Sigmoid colon (tissue), 7 donors: ENCODE data around the gene RNF151. TPM values are rescaled to one million over a fixed set of nuclear protein-coding genes. Genes with fewer than 3 reads are reported as not detected.

Experiments used
- DNase-seq: peaks from one replicate; pipeline ENCODE4 v3.0.0-alpha.2; 2019
- H3K27ac ChIP-seq, 4 donors: fragments of 200-600 bp; sonication (generic); one replicate each; pipeline ENCODE4 v1.5.1; 2016 to 2019; ENCODE audit warnings: mild to moderate bottlenecking in 1 of 4
- H3K27me3 ChIP-seq, 3 donors: fragments of 200-600 bp; sonication (generic); one replicate each; pipeline ENCODE4 v1.5.1; 2019; ENCODE audit warnings: mild to moderate bottlenecking in 1 of 3
- H3K36me3 ChIP-seq, 4 donors: fragments of 200-600 bp; sonication (generic); one replicate each; pipeline ENCODE4 v1.5.1; 2016 to 2019
- H3K4me1 ChIP-seq, 4 donors: fragments of 200-600 bp; sonication (generic); one replicate each; pipeline ENCODE4 v1.5.1; 2017 to 2019
- H3K4me3 ChIP-seq, 4 donors: fragments of 200-600 bp; sonication (generic); one replicate each; pipeline ENCODE4 v1.5.1; 2017 to 2019; ENCODE audit warnings: mild to moderate bottlenecking in 2 of 4, moderate library complexity in 1 of 4
- H3K9me3 ChIP-seq, 4 donors: fragments of 200-600 bp in 3 of 4; sonication (generic) in 3 of 4; one replicate each; pipeline versions ENCODE4 v1.5.1 to v1.6.1; 2013 to 2019
- EP300 ChIP-seq, 4 donors: sonication (generic); formaldehyde crosslinking; IDR thresholded peaks; one replicate each; pipeline ENCODE4 v1.6.1; 2017; ENCODE audit warnings: antibody characterized with exemption in 4 of 4
- POLR2A ChIP-seq, 2 donors: fragments of 450-650 bp; IDR thresholded peaks; one replicate each; pipeline ENCODE4 v1.6.1; 2016; ENCODE audit warnings: antibody characterized with exemption in 2 of 2, mild to moderate bottlenecking in 2 of 2, moderate library complexity in 2 of 2
- POLR2AphosphoS5 ChIP-seq, 4 donors: sonication (generic); formaldehyde crosslinking; IDR thresholded peaks; one replicate each; pipeline ENCODE4 v1.6.1; 2017; ENCODE audit warnings: antibody characterized with exemption in 4 of 4
- WGBS, 2 donors: extraction: QIAGEN DNeasy Blood & Tissue Kit; methylation state at CpG; one replicate each; pipeline ENCODE4 v1.1.7; 2013; 5-methylcytosine and 5-hydroxymethylcytosine counted together
- intact Hi-C: fragments of 100-400 bp; cut with DNase I; formaldehyde crosslinking; loops from one replicate; pipeline ENCODE4 v1.15.1; 2023
- polyA plus RNA-seq, 3 donors: library from polyadenylated mRNA; stranded (reverse); fragments of 200-250 nt; gene quantifications; one replicate each; pipeline ENCODE4 v1.2.3, GENCODE V29; 2013
- total RNA-seq, 4 donors: library from RNA; depleted of rRNA; stranded (reverse); fragments of >200 nt; gene quantifications; one replicate each; pipeline ENCODE4 v1.1.0, GENCODE V29; 2016
- TF ChIP-seq, protein P1 (sequence below), 4 experiments: fragments of 450-650 bp in 3 of 4; fragments of 200-600 bp in 1 of 4; IDR thresholded peaks; one replicate each; pipeline ENCODE4 v1.5.1; 2016 to 2019; ENCODE audit warnings: antibody characterized with exemption in 4 of 4, mild to moderate bottlenecking in 3 of 4, moderate library complexity in 2 of 4
- donor health status: healthy with polysubstance abuse.
- donor health status: Bipolar disorder and iron deficiency.
- donor health status: healthy.

RNF151 gene
- total and polyA plus RNA-seq, 7 donors, result 0.10 TPM; not detected in 6

DNA sequence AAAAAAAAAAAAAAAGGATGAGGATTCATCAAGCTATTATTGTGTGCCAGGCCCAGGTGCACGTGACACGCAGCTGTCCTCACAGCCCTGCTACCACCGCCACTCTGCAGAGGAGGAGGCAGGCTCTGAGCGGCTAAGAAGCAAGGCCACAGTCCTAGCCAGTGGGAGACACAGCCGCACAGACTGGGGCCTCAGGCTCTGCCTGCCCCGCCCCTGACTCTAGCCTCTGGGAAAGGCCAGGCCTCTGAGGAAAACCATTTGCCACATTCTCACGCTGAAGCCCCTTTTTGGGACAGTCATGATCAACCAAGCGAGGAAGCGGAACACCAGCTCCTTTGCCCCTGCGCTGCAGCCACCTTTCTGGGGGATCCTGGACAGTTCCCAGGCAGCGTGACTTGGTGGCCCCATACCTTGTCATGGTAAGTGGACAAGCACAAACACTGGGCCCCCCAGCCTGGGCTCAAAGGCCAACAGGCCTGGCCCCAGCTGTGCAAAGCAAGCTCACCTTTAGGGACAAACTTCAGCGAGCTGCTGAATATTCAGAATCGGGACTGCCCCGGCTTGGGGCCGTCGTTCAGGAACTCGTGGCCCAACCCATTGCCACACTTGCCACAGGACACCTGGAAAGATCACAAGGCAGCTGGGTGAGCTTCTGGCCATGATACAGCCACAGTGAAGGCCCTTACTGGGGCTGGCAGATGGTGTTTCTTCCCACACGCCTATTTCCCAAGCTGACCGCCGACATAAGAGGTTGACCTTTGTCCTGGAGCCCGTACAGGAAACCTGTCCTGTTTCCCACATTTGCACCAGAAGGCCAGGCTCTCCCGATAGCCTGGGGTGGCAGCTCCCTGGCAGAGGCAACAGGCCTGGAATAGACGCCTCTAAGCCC is 26.1 kb upstream of the RNF151 start:
- Histone ChIP-seq H3K9me3 (no peaks in the 10 kb centered on the region), H3K27ac (peak overlapping the region in 1 of 4 donors; percentile 88), H3K4me3 (no peak overlapping the region), H3K36me3 (peaks cover 0 to 43% (median 27%) of the 10 kb centered on the region in 4 donors), H3K4me1 (peaks cover 0 to 30% (median 14%) of the 10 kb centered on the region in 4 donors), H3K27me3 (no peaks in the 10 kb centered on the region)
- no peak for DNase-seq
- intact Hi-C loops, result no loop called here
- WGBS, 2 donors, result 31 to 72% methylated on average over 23 of the region's 23 CpGs
- TF ChIP-seq POLR2AphosphoS5 (IDR thresholded peaks at IDR 0.05) (no peak), POLR2A (IDR thresholded peaks at IDR 0.05) (no peak), EP300 (IDR thresholded peaks at IDR 0.05) (no peak)
- TF ChIP-seq, protein P1, sequence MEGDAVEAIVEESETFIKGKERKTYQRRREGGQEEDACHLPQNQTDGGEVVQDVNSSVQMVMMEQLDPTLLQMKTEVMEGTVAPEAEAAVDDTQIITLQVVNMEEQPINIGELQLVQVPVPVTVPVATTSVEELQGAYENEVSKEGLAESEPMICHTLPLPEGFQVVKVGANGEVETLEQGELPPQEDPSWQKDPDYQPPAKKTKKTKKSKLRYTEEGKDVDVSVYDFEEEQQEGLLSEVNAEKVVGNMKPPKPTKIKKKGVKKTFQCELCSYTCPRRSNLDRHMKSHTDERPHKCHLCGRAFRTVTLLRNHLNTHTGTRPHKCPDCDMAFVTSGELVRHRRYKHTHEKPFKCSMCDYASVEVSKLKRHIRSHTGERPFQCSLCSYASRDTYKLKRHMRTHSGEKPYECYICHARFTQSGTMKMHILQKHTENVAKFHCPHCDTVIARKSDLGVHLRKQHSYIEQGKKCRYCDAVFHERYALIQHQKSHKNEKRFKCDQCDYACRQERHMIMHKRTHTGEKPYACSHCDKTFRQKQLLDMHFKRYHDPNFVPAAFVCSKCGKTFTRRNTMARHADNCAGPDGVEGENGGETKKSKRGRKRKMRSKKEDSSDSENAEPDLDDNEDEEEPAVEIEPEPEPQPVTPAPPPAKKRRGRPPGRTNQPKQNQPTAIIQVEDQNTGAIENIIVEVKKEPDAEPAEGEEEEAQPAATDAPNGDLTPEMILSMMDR (IDR thresholded peaks at IDR 0.05), result no peak

DNA sequence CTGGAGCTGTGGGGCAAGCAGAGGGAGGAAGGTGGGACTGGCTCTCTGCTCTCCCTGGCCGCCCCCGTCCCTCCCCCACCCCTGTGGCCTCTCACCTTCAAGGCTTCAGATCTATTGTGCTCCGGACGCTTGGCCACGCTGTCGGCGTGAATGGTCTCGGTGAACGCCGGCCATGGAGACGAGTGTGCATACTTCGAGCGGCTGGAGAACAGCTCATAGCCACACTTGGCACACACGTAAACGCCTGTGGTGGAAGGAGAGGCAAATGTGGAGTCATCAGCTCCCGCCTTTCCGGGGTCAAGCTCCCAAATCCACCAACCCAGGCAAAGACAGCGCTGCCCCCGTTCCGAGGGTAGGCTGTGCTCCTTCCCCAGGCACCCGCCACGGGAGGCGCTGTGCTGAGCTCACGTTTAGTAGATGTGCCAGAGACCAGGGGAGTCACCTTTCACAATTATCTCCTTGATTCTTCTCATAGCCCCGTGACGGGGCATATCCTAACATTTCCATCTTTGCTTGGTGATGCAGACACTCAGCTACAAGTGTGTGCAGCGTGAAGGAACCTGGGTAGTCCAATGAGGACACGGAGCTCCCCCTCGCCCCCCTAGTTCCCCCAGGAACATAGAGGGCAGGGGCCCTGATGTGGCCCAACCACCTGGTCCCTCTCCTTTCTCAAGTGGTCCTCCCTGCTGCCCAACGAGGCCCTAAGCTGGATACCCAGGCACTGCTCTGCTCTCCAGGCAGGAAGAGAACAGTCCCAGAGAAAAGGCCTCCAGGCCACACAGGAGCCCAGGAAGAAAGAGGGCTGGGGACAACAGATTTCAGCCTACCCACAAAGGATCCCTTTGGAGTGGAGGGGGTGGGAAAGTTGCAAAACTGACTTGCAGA is 25.3 kb upstream of the RNF151 start:
- Histone ChIP-seq H3K9me3 (no peaks in the 10 kb centered on the region), H3K27ac (peak overlapping the region; percentile 84 to 90 (median 87)), H3K36me3 (peaks cover 0 to 43% (median 27%) of the 10 kb centered on the region in 4 donors), H3K4me1 (peaks cover 0 to 30% (median 14%) of the 10 kb centered on the region in 4 donors), H3K27me3 (no peaks in the 10 kb centered on the region), H3K4me3 (peak overlapping the region in 3 of 4 donors; percentile 78 to 95 (median 86))
- WGBS, 2 donors, result 77 to 84% methylated on average over 30 of the region's 30 CpGs
- intact Hi-C loops, result no loop called here
- DNase-seq, result no peak
- TF ChIP-seq EP300 (IDR thresholded peaks at IDR 0.05) (no peak), POLR2AphosphoS5 (IDR thresholded peaks at IDR 0.05) (no peak), POLR2A (IDR thresholded peaks at IDR 0.05) (no peak)
- TF ChIP-seq, protein P1 (IDR thresholded peaks at IDR 0.05), result no peak

DNA sequence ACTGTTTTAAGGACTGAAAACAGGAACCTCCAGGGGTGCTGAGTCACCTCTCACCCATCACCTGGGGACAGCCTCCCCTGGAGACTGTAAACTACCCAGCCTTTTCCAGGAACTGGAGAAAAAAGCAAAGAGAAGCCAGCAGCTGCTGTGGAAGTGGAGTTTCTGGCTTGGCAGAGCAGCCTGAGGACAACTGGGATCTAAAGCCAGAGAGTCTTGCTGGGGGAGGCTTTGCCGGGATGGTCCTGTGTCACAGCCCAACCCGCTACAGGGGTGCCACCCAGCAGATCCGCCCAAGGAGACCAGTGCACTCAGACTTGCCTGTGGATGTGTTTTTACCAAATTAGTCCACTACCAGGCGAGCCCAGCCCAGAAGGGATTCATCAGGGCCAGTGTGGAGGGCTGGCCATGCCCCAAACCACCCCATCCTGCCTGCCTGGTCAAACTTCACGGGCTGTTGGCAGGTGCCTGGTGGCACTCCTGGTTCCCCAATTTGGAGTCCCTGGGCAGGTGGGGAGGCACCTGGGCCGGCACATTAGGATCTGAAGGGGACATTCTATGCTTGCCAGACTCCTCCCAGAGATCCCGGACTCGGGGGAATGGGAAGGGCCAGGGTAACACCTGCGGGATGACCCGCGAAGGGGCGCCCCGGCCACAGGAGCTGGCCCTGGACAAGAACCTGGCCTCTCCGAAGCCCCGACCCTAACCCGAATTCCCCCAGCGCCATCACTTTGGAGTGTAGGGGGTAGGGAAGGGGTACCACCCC is 24.4 kb upstream of the RNF151 start:
- Histone ChIP-seq H3K9me3 (no peaks in the 10 kb centered on the region), H3K27ac (peak overlapping the region; percentile 84 to 90 (median 87)), H3K4me3 (peak overlapping the region; percentile 78 to 95 (median 83)), H3K36me3 (peaks cover 0 to 41% (median 27%) of the 10 kb centered on the region in 4 donors), H3K27me3 (no peaks in the 10 kb centered on the region), H3K4me1 (peaks cover 0 to 30% (median 14%) of the 10 kb centered on the region in 4 donors)
- WGBS, 2 donors, result 8 to 14% methylated on average over 17 of the region's 17 CpGs
- TF ChIP-seq POLR2AphosphoS5 (IDR thresholded peaks at IDR 0.05) (peak in 1 of 4 donors; percentile 16), EP300 (IDR thresholded peaks at IDR 0.05) (no peak)
- intact Hi-C loops, result no loop called here
- peak; percentile 75 for DNase-seq

- Histone ChIP-seq H3K4me1 (peaks cover 0 to 30% (median 14%) of the 10 kb centered on the region in 4 donors), H3K9me3 (no peaks in the 10 kb centered on the region), H3K36me3 (peaks cover 0 to 32% (median 23%) of the 10 kb centered on the region in 4 donors), H3K27ac (peak within 1 kb of the TSS; percentile 84 to 90 (median 87)), H3K4me3 (peak within 1 kb of the TSS; percentile 78 to 95 (median 83)), H3K27me3 (no peaks in the 10 kb centered on the region)
- peak; percentile 100 for DNase-seq
- intact Hi-C loops, result no loop called here
- no peak for TF ChIP-seq EP300 (IDR thresholded peaks at IDR 0.05)
- peak; percentile 93 to 95 for TF ChIP-seq POLR2A (IDR thresholded peaks at IDR 0.05)
- peak; percentile 96 to 99 (median 98) for TF ChIP-seq POLR2AphosphoS5 (IDR thresholded peaks at IDR 0.05)
- TF ChIP-seq, protein P1 (IDR thresholded peaks at IDR 0.05), result no peak
- 1% methylated on average over 77 of the region's 77 CpGs for WGBS, 2 donors
These were observed 23.6 kb upstream of the RNF151 start, which contains the start of gene MSRB1 for GRCh38 chr16:1942810-1943726. Gene MSRB1, minus strand, starts transcription at chr16:1943199. Its CDS starts 43 bp downstream, at chr16:1943156.
